ENCODE results near the gene CD81.

GRCh38 chr11:2436521-2437031 lies 59.5 kb downstream of the CD81 start:
- TF ChIP-seq CTCF (conservative IDR thresholded peaks at IDR 0.05; ENCODE audit: low read length) (no peak), EZH2phosphoT487 (IDR thresholded peaks at IDR 0.05; ENCODE audit: borderline replicate concordance) (no peak)

Data from Loucy (cell line).